ENCODE measurements around the gene WIPF1.

WIPF1 gene

GRCh38 chr2:174610243-174610995, 12.8 kb upstream of the WIPF1 start:
- no peak for TF ChIP-seq CTCF (IDR thresholded peaks at IDR 0.05; ENCODE audit: low read depth, low read length)
- peak; percentile 50 for DNase-seq (ENCODE audit: low read depth, low spot score)

DNA sequence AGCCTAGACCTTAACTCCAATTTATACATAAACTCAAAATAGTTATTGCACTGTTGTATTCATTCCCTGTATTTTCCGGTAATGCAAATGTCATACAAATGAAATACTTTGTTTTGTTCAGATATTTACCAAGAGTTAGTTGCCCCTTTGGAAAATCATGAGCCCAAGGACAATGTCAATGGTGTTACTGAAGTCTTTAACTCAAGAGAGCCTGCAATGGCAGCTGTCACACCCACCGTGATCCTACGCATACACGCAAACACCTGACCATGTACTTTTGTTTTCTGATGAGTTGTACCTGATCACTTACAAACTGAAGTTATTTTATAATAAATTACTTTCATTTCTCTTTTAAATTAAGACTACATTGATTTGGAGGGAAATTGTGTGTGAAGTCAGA, 11.7 kb upstream of the WIPF1 start:
- no peak for DNase-seq (ENCODE audit: low read depth, low spot score)
- no peak for TF ChIP-seq CTCF (IDR thresholded peaks at IDR 0.05; ENCODE audit: low read depth, low read length)
- in situ Hi-C loops (cut with HindIII; ENCODE audit: low sequenced_read_pairs) = no loop called here
- H3K4me3 ChIP-seq (ENCODE audit: low read depth, low read length) = no peak overlapping the region

More at GRCh38 chr2:174610243-174610995, 12.8 kb upstream of the WIPF1 start:
- in situ Hi-C loops (cut with HindIII; ENCODE audit: low sequenced_read_pairs) = no loop called here
- no peak overlapping the region for H3K4me3 ChIP-seq (ENCODE audit: low read depth, low read length)

- no peak for DNase-seq (ENCODE audit: low read depth, low spot score)
- no peak for TF ChIP-seq CTCF (IDR thresholded peaks at IDR 0.05; ENCODE audit: low read depth, low read length)
- in situ Hi-C loops (cut with HindIII; ENCODE audit: low sequenced_read_pairs) = no loop called here
- H3K4me3 ChIP-seq (ENCODE audit: low read depth, low read length) = no peak overlapping the region
Observed at GRCh38 chr2:174608866-174609214, 11.2 kb upstream of the WIPF1 start.

DNA sequence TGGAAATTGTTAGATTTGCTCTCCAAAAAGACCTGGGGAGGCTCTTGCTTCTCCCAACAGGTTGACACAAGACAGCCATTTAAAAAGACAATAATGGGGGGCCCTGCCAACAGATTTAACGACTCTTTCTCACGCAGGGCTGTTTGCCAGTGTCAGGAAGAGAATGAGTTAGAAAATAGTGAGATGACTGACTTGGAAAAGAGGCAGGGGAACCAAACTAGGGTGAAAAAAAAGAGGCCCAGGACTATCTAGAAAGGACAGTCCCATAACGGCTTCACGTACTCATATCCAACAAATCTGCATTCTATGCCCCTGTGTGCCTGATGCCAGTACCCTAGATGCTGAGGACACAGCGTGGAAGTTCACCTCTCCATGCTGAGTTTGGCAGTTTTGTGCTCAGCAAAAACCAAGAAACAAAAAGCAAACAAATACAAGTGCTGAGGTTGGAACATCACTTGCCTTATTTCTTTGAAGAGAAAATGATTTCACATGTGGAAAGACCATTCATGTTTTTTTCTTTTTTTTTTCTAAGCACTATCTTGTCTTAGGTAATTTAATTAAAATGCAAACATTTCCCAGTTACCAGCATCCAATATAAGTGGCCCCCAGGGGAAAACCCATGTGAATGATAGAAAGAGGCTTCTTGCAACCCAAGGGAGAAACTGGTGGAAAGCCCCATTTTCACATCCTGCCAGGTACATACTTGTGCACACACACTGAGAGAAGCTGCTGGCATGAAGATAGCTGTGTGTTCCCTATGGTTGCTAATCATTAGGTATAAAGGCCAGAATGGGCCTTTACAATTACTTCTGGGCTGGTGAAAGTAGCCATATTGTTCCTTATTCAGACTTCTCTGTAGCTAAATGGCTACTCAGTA, 10.6 kb upstream of the WIPF1 start:
- no peak for DNase-seq (ENCODE audit: low read depth, low spot score)
- no peak for TF ChIP-seq CTCF (IDR thresholded peaks at IDR 0.05; ENCODE audit: low read depth, low read length)
- no peak overlapping the region for H3K4me3 ChIP-seq (ENCODE audit: low read depth, low read length)
- in situ Hi-C loops (cut with HindIII; ENCODE audit: low sequenced_read_pairs) = no loop called here

GRCh38 chr2:174607584-174607983, 10.0 kb upstream of the WIPF1 start:
- DNase-seq (ENCODE audit: low read depth, low spot score) = no peak
- no peak for TF ChIP-seq CTCF (IDR thresholded peaks at IDR 0.05; ENCODE audit: low read depth, low read length)
- in situ Hi-C loops (cut with HindIII; ENCODE audit: low sequenced_read_pairs) = no loop called here
- H3K4me3 ChIP-seq (ENCODE audit: low read depth, low read length) = no peak overlapping the region

DNA sequence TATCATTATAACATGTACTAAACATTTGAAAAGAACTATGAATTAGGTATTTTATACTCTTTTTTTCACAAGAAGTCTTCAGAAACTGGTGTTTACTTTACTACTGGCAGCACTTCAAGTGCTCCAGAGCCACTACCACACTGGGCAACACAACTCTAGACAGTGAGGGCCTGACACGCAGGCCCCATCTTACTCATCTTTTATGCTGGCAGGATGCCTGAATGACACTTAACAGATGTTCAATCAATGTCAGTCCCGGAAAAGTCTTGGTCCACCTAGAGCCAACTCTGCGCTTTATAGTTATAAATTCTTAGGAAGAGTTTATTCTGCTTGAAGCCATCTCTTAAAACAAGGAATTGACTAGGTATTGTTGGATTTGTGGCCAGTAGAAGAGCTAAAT, 8.7 kb upstream of the WIPF1 start:
- in situ Hi-C loops (cut with HindIII; ENCODE audit: low sequenced_read_pairs) = no loop called here
- TF ChIP-seq CTCF (IDR thresholded peaks at IDR 0.05; ENCODE audit: low read depth, low read length) = no peak
- H3K4me3 ChIP-seq (ENCODE audit: low read depth, low read length) = no peak overlapping the region
- peak; percentile 82 for DNase-seq (ENCODE audit: low read depth, low spot score)
